KOPT-K1 (cell line): ENCODE results near the gene SMLR1.
"Not testable (repeated sequence)": the region's sequence is repeated elsewhere in the genome, so short reads cannot be mapped to it uniquely, and the experiment has no call there.

Experiments used
- H3K27ac ChIP-seq: fragments of 200-600 bp; sonication (generic); 2 replicates; pipeline ENCODE4 v1.5.1; 2016; ENCODE audit warnings: antibody characterized with exemption, mild to moderate bottlenecking, low read depth, low read length; ENCODE audit not compliant: poor library complexity, severe bottlenecking
- H3K36me3 ChIP-seq: fragments of 200-600 bp; sonication (generic); 2 replicates; pipeline ENCODE4 v1.5.1; 2017; ENCODE audit warnings: antibody characterized with exemption, mild to moderate bottlenecking, low read length, moderate library complexity; ENCODE audit not compliant: insufficient read depth
- H3K9me3 ChIP-seq: fragments of 200-600 bp; sonication (generic); 2 replicates; pipeline ENCODE4 v1.5.1; 2017; ENCODE audit warnings: antibody characterized with exemption, low read length, mild to moderate bottlenecking; ENCODE audit not compliant: insufficient read depth, poor library complexity, severe bottlenecking

Gene SMLR1

GRCh38 chr6:130827247-130828149 lies at the start of gene SMLR1:
Gene SMLR1 (plus strand): TSS chr6:130827406. CDS start chr6:130827414, 8 bp downstream.
- no peaks in the 10 kb centered on the region for H3K9me3 ChIP-seq
- no peaks in the 10 kb centered on the region for H3K36me3 ChIP-seq
- H3K27ac ChIP-seq = no peak within 1 kb of the TSS

GRCh38 chr6:130778946-130779657 lies 48.1 kb upstream of the SMLR1 start:
- Histone ChIP-seq H3K9me3 (no peaks in the 10 kb centered on the region), H3K27ac (no peak overlapping the region), H3K36me3 (no peaks in the 10 kb centered on the region)

- H3K27ac ChIP-seq = no peak overlapping the region
- H3K36me3 ChIP-seq = no peaks in the 10 kb centered on the region
- H3K9me3 ChIP-seq = no peaks in the 10 kb centered on the region
Observed at GRCh38 chr6:130779658-130780033, 47.6 kb upstream of the SMLR1 start.

GRCh38 chr6:130780122-130780521 lies 47.1 kb upstream of the SMLR1 start:
- no peak overlapping the region for H3K27ac ChIP-seq
- no peaks in the 10 kb centered on the region for H3K36me3 ChIP-seq
- H3K9me3 ChIP-seq = no peaks in the 10 kb centered on the region

GRCh38 chr6:130781557-130781956 lies 45.6 kb upstream of the SMLR1 start:
- Histone ChIP-seq H3K9me3 (no peaks in the 10 kb centered on the region), H3K27ac (peak overlapping the region; percentile 23), H3K36me3 (no peaks in the 10 kb centered on the region)

- Histone ChIP-seq H3K36me3 (no peaks in the 10 kb centered on the region), H3K9me3 (no peaks in the 10 kb centered on the region), H3K27ac (no peak overlapping the region)
Observed at GRCh38 chr6:130783416-130784107, 43.6 kb upstream of the SMLR1 start.

- no peak overlapping the region for H3K27ac ChIP-seq
- H3K9me3 ChIP-seq = no peaks in the 10 kb centered on the region
- no peaks in the 10 kb centered on the region for H3K36me3 ChIP-seq
Observed at GRCh38 chr6:130787726-130788500, 39.3 kb upstream of the SMLR1 start.

GRCh38 chr6:130788954-130789353 lies 38.3 kb upstream of the SMLR1 start:
- no peaks in the 10 kb centered on the region for H3K36me3 ChIP-seq
- no peaks in the 10 kb centered on the region for H3K9me3 ChIP-seq
- H3K27ac ChIP-seq = no peak overlapping the region

- Histone ChIP-seq H3K9me3 (peaks cover 7% of the 10 kb centered on the region), H3K36me3 (no peaks in the 10 kb centered on the region), H3K27ac (no peak overlapping the region)
Observed at GRCh38 chr6:130794010-130794697, 33.1 kb upstream of the SMLR1 start.

- Histone ChIP-seq H3K9me3 (peaks cover 7% of the 10 kb centered on the region), H3K36me3 (no peaks in the 10 kb centered on the region), H3K27ac (no peak overlapping the region)
Observed at GRCh38 chr6:130794738-130795137, 32.5 kb upstream of the SMLR1 start.

- Histone ChIP-seq H3K9me3 (peaks cover 19% of the 10 kb centered on the region), H3K27ac (no peak overlapping the region), H3K36me3 (no peaks in the 10 kb centered on the region)
Observed at GRCh38 chr6:130796313-130796905, 30.8 kb upstream of the SMLR1 start.

GRCh38 chr6:130797061-130797460 lies 30.1 kb upstream of the SMLR1 start:
- Histone ChIP-seq H3K9me3 (peaks cover 19% of the 10 kb centered on the region), H3K27ac (no peak overlapping the region), H3K36me3 (no peaks in the 10 kb centered on the region)

GRCh38 chr6:130801368-130801767 lies 25.8 kb upstream of the SMLR1 start:
- H3K36me3 ChIP-seq, H3K27ac ChIP-seq: not testable (repeated sequence)
- H3K9me3 ChIP-seq = peaks cover 19% of the 10 kb centered on the region
